ENCODE measurements around the gene NPTXR.
"Not testable (repeated sequence)": the region's sequence is repeated elsewhere in the genome, so short reads cannot be mapped to it uniquely, and the experiment has no call there.

The NPTXR gene

DNA sequence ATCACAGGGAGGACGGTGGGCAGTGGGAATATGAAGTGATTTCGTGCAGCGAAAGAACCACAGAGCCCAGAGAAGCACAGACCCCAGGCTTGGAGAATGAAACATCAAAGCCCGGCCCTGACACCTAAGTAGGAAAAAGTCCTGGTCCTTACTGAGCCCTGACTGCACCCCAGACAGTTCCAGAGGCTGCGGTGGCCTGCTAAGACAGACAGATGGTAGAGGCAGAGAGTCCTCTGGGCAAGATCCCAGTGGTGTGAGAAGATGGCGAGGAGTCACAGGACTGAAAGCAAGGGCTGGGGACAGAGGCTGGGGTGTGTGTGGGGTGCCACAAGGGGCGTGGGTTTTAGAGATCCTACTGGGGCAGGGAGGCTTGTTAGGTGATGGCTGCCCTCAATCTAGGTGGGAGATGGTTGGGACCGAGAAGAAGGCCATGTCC is 24.5 kb upstream of the NPTXR start:
- no peak for DNase-seq (ENCODE audit: low read depth)

DNA sequence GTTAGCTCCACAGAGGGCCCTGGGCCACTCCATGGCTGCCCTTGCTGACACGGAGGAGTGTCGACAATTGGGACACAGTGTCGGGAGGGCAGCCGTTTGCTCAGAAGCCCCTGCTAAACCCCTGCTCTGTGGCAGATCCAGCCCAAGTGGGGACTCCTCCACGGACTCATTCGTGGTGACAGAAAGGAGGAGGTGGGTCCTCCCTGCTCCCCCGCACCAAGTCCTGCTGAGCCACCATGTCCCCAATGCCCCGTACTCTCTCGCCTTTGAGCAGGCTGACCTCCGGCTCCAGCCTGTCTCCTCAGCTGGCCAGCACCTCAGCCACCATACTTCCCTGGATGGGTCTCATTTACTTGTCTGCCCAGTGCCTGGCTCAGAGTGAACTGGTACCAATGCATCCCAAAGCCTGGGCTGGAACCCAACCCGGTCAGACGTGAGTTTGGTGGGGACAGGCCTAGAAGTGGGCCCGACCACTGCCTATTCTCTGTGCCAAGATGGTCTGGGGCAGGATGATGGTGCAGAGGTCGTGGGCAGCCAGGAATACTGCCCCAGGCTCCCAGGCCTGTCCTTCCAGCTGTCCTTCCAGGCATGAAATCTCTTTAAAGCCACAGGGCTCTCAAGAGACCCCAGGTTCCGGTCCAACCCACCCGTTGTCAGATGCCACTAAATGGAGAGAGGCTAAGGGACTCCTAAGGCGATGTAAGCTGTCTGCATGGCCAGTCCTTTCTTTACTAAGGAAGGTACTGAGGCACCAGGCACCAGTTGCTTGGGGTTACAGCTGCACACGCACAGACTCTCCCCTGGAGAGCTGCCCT is 23.9 kb upstream of the NPTXR start:
- no peak for DNase-seq (ENCODE audit: low read depth)

DNA sequence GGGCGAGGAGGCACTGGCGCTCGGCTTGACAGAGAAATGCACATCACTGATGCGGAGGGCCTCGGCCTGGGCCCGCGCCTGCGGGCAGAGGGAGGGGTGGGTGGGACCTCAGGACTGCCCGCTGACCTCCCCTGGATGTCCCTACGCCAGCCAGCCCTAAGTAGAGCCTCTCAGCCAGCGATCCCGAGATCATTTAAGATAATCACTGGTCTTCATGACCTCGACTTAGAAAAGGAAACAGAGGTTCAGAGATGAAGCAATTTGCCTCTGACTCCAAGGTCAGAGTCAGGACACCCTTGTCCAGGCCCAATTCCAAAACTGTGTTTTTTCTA is 23.3 kb upstream of the NPTXR start:
- no peak for DNase-seq (ENCODE audit: low read depth)

DNA sequence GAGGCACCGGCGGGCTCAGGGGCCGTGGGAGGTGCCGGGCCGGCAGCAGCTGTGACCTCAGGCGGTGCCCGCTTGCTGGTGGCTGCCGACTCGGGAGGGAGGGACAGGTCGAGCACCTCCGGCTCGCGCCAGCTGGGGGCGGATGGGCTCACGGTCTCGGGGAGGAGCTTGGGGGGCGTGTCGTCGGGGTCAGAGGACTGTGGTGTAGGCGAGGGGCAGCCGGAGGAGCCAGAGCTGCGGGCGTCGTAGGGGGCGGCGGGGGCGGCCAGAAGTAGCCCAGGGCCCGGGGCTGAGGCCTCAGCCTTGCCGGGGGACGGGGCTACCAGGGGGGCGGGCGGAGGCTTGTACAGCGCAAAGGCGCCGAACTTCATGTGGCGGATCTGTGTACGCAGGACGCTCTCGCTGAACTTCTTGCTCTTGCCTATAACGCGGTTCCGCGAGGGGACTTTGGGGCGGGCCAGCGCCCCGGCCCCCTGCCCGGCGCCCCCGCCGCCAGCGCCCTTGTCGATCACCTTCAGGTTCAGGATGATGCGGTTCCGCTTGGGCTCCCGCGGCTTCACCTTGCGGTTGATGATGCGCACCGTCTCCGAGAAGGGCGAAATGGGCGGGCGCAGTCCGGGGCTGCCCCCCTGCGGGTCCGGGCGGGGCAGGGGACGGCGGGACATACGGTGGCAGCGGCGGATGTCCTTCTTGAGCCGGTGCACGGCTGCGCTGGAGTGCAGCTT is 22.7 kb upstream of the NPTXR start:
- DNase-seq (ENCODE audit: low read depth): no peak

DNA sequence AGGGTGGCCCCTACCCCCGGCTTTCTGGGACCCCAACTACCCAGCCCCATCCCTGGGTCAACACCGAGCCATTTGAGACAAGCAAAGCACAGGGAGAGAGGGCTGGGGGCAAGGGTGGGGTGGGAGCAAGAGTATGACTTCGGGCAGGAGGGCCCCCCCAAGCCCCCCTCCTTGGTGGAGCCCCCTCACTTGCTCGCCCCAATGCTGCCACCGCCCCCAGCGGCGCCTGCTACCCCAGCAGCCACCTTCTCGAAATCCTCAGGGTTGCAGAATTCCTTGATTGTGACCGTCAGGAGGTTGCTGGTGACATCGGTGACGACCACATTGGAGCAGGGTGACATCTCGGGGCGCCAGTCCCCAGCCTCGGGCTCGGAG is 22.2 kb upstream of the NPTXR start:
- DNase-seq (ENCODE audit: low read depth): no peak

DNA sequence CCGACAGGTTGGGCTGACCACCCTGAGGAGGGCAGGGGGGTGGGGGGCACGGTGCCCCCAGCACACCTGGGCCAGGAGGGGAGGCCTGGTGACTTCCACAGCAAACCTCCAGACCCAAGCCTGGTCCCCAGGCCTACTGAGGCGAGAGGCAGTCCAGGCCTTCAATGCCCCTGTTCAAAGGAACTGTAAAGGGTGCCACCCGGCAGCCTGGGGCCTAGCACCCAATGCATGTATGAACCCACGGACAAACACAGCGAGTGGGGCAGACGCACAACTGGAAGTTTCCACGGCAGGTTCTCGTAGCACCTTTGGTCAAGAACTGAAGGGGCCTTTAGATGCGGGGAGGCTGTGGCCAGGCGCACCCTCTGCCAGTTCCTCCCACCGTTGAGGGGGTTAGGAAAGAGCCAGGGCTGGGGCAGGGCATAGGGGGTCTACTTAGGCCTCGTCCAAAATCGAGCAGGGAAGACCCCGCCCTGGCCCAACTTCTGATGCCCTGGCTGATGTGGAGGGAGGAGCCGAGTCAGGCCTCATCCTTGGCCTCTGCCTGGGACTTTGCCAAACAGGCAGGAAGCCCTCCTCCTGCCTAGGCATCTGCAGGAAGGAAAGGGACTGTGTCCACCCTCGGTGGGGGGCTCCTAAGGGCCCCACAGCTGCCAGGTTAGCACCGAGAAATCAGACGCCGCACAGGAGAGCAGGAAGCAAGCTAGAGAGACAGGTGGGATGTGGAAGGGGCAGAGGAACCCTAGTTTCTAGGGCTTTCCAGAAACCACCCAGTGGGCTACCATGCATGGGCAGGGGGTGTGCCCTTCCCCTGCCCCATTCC is 21.6 kb upstream of the NPTXR start:
- no peak for DNase-seq (ENCODE audit: low read depth)

DNA sequence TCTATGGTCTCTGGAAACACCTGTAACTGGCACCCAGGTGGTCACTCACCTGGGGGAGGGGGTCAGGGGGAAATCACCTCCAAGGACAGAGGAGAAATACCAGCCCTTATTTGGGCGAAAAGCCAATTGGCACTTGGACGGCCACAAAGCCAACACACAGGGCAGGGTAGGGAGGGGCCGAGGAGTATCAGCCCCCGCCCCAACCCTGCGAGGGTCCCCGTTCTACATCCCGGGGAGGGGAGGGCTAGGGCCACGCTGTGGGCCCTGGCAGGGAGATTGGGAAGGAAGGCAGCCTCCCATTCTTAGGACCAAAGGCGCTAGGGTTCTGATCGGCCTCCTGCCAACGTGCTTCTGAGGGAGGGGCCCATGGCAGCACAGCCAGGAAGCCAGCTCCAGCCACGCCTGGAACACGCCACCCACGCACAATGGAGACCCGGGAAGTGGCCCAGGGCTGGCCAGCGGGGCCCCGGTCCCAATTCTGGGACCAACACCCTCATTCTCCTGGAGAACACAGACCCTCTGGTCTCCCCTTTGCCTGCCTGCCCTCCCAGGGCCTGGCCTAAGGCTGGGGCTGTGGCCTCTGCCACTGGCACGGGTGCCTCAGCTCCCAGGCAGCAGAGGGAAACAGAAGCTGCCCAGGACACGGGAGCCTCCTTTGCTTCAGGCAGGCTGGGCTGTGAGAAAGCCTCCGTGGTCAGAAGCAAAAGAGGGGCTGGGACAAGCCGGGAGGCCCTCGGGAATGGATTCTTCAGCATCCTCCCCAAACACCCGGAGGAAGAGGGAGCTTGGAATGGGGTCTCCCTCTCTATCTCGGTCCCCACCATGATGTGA is 20.7 kb upstream of the NPTXR start:
- no peak for DNase-seq (ENCODE audit: low read depth)

DNA sequence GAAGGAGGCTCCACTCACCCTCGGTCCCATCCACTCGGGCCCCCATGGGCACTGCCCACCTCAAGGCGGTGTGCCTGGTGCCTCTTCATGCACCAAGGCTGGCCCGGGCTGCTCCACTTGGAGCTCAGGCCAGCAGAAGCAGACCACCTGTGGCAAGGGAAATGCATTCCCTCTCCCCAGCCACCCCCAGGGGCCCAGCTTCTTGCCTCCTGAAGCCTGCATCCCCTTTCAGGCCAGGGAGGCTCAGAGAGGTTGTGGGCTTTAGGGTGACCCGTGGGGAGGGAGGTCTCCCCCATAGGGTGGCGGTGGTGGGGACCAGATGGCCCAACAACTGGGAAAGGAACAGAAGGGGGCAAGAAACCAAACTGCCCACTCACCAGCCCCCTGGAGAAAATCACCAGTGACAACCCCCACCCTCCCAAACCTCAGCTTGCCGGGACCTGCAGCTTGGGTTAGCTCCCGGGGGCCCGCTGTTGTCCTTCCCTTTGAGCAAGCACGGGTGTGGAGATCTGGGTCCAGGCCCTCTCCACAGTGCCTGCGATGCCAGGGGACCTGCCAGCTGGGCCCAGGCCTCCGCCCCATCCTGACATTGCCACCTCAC is 19.8 kb upstream of the NPTXR start:
- DNase-seq (ENCODE audit: low read depth): no peak

DNA sequence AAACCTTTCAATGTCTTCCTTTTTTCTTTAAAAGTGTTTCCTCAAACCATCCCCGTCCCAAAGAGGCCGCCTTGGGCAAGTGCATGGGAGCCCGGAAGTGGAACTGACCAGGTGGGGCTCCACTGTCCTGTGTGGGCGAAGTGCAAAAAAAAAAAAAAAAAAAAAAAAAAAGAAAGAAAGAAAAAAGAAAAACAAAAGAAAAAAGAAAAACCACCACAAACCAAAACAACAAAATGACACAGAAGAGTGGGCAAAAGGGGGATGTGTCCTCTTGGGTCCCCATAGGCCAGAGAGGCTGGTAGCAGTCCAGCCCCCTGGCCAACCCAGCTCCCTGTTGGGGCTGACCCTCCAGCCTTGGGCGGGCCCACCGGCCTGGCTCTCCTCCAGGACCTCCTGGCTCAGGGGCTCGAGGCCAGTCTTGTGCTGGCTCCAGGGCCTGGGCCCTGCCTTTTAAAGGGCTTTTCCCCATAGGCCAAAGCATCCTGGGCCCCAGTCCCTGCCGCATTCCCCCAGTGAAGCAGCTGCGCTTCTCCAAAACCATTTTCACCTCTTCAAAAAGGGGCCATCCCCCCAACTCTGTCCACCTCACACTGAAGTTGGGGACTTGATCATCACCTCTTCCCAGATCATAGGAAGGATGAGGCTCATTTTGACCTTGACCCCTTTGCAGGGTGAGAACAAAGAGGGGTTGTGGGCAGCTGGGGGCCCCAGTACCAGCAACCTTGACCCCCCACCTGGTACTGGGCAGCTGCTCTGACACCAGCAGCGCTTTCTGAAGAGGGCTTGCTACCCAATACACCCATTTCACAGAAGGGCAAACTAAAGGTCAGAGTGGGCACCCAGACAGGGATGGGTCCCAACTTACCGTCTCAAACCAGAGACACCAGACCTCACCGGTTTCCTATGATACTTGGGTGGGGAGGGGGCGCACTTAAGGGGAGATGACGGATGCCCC is 18.8 kb upstream of the NPTXR start:
- no peak for DNase-seq (ENCODE audit: low read depth)

DNA sequence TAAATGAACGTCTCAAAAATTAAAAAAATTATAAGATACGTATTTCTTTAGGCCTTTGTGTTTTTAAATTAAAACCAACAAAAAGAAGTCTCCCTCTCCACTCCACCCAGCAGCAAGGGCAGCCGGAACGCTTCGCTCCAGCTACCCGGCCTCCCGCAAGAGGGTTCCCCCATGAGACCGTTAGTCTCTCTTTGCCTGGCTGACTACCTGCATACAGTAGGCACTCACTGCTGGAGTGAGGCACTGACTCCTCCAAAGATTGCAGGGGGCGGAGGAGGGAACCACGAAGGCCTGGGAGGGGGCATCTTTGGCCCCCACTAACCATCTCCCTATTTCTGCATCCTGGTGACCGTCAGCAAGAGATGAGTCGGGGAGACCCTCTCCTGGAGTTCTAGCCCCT is 18.1 kb upstream of the NPTXR start:
- no peak for DNase-seq (ENCODE audit: low read depth)

DNA sequence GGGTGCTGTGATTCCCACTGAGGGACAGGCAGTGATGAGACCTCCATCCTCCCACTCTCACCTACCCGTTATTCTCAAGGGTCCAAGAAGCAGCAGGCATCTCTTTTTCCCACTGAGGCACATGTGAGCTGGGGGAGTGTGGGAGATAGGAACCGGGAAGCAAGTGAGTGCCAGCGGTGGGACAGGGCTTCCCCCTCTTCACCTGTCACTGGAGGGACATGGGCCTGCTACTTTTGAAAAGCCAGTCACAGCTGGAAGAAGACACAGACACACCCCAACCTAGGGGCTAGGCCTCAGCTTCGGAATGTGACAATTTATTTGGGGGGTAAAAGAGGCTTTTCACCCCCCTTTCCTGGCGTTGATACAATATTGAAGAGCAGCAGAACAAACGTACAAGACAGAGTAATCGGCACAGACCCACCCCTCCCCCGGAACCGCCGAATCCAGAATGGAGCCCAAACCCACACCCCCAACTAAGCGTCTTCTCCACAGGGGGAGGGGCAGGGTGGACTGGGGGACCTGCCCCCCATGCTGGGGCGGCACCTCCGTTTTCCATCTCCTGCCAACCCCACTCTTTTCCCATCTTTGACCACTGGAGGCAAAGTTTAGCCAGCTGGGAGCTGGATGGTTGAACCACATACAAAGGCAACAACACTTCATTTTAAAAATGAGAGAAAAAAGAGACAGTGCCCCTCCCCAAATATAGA is 17.5 kb upstream of the NPTXR start:
- no peak for DNase-seq (ENCODE audit: low read depth)

DNA sequence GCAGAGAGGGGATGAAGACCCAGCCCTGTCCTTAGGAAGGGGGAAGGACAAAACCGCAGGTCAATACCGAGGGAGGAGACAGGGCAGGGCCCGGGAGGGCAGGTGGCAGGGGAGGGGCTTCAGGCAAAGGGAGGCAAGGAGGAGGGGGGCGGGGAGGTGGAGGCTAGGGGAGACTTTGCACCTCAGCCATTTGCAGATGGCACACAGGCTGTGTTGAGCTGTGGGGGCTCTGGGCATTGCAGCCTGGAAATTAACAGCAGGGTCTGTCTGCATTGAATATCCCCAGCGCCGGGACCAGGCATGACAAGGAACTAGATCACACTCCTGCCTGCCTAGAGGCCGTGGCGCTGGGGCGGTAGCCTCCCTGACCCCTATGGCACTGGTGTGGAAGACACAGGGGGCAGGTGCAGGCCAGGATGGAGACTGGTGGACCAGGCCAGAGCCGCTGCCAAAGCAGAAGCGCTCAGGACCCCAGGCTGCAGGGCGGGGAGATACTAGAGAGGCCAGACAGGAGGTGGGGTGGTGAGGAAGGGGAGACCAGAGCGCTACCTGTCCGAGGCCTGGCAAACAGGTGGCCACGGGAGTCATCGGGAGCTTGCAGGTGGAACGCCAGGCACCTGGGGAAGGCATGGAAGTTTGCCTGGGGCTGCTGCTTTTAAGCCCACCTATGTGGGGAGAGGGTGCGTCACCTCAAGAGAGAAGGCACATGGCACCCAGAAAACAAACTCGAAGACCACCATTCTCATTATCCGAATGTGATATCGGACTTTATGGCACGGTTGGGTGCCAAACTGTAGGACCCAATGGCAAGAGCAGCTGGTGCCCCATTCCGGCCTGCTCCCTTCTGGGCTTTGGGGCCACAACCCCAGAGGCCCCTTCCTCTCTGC is 16.7 kb upstream of the NPTXR start:
- DNase-seq (ENCODE audit: low read depth): no peak

DNA sequence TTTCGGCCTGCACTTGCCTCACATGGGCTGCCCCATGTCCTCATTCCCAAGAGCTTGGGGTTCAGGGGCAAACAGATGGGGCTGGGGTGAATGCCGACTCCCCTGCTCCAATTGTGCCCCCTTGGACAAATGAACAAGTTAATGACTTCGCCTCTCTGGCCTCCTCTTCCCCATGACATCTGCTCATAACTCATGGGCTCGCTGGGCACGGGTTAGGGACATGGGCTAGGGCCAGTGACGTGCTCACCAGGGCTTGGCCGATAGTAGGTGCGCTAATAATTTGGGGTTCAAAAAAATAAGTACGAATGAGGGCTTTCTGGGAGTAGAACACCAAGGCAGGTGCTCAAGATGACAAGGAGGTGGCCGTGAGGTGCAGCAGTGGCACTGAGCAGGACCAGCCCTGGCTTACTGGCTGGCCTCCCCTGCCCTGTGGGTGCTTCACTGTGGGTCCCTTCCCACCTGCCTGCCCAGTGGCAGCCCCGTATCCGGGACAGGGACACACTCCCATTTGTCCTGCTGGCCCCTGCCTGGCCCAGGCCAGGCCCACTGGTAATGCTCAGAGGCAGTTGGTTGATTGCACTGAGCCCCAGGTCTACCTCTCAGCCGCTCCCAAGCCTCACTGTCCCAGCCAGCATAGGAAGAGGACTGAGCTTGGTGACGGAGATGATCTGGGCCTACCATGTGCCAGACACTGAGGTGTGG is 15.9 kb upstream of the NPTXR start:
- no peak for DNase-seq (ENCODE audit: low read depth)

DNA sequence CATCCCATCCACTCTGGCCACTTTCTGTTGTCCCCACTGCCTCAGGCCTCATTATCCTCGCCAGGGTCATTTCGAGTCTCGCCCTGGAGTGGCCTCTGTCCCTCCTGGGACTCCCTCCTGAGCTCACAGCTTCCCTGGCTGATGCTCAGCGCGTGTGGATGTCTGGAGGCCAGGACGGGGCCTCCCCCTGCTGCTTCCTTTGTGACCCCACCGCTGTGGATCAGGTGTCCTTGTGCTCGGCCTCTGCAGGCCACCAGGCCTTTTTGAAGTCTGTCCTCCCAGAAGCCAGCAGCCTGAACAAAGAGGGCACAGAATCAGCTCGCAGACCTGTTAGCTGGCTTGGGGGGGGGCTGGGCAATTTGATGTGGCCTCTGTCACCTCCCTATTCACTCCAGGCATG is 14.7 kb upstream of the NPTXR start:
- DNase-seq (ENCODE audit: low read depth): no peak

DNA sequence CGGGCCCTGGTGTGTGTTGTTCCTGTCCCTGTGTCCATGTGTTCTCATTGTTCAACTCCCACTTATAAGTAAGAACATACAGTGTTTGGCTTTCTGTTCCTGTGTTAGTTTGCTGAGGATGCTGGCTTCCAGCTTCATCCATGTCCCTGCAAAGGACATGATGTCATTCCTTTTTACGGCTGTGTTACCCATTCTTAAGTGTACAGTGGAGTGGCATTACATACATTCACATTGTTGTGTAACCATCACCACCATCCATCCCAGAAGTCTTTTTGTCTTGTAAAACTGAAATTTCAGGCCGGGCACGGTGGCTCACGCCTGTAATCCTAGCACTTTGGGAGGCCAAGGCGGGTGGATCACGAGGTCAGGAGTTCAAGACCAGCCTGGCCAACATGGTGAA is 10.6 kb upstream of the NPTXR start:
- DNase-seq (ENCODE audit: low read depth): not testable (repeated sequence)

DNA sequence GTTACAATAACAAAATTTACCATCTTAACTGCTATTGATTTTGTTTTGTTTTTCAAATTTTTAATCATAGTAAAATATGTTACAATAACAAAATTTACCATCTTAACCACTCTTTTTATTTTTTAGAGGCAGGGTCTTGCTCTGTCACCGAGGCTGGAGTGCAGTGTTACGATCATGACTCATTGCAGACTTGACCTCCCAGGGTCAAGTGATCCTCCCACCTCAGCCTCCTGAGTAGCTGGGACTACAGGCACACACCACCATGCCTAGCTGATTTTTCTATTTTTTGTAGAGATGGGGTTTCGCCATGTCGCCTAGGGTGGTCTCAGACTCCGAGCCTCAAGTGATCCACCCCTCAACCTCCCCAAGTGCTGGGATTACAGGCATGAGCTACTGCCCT is 10.1 kb upstream of the NPTXR start:
- not testable (repeated sequence) for DNase-seq (ENCODE audit: low read depth)

DNA sequence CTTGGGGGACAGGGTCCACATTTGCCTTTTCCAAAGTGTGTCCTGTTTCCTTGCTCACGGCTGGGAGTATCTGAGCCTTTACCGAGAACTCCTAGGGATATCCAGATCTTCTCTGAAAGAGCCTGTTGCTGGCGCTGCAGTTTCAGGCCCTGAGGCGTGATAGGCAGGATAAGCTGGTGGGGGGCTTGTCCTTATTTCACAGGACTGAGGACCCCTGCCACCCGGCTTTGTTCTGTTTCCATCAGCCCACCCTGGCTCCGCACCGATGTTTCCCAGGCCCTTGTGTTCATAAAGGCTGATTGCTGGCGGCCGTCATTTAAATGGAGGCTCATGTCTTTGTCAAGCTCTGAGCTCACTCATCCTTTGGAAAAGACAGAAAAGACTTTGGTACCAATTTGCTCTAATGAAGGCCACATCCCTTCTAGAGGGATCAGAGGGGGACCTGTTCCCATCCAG is 9.4 kb upstream of the NPTXR start:
- no peak for DNase-seq (ENCODE audit: low read depth)

DNA sequence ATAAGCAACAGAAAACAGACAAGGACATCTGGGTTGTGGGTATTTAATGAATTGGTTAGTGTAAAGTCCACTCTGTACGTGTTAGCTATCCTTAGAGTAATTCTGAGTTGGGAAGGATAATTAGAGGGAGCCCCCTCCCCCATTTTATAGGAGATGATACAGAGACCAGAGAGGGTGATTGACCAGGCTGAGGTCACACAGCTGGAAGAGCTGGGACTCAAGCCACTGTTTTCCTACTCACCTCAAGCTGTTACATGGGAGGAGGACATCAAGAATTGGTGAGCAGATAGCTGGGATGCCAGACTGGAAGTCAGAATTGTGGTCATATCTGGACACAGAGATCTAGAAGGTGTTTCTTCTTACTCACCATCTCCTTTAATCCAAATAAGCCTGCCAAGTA is 8.7 kb upstream of the NPTXR start:
- no peak for DNase-seq (ENCODE audit: low read depth)
